ENCODE data around the gene PEAK1.

DNA sequence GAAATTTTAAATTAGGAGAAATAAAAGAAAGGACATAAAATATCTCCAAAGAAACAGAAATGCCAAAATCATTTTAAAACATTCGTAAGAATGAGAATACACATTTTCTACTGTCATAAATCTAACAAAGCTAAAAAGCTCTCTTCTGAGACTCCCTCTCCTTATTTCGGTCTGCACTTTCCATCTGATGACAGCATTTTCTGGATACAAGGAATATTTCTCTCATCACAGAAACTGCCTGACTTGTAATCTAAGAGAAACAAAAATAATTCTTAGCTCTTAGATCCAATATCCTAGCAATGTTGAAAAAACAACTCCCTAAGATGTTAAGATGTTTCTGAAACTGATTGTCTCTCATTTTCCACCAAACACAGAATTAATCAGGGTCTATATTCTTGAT lies 93.5 kb downstream of the PEAK1 start:
- TF ChIP-seq, protein P1, sequence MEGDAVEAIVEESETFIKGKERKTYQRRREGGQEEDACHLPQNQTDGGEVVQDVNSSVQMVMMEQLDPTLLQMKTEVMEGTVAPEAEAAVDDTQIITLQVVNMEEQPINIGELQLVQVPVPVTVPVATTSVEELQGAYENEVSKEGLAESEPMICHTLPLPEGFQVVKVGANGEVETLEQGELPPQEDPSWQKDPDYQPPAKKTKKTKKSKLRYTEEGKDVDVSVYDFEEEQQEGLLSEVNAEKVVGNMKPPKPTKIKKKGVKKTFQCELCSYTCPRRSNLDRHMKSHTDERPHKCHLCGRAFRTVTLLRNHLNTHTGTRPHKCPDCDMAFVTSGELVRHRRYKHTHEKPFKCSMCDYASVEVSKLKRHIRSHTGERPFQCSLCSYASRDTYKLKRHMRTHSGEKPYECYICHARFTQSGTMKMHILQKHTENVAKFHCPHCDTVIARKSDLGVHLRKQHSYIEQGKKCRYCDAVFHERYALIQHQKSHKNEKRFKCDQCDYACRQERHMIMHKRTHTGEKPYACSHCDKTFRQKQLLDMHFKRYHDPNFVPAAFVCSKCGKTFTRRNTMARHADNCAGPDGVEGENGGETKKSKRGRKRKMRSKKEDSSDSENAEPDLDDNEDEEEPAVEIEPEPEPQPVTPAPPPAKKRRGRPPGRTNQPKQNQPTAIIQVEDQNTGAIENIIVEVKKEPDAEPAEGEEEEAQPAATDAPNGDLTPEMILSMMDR (IDR thresholded peaks at IDR 0.05) = no peak
- TF ChIP-seq POLR2A (IDR thresholded peaks at IDR 0.05) = no peak
- no peak for TF ChIP-seq POLR2AphosphoS5 (IDR thresholded peaks at IDR 0.05)
